Prostate gland (tissue), 2 donors: ENCODE results near the gene BRD3OS.
"Not testable (repeated sequence)": the region's sequence is repeated elsewhere in the genome, so short reads cannot be mapped to it uniquely, and the experiment has no call there.

Experiments
- CTCF ChIP-seq, 4 experiments: fragments of 200-600 bp in 2 of 4; fragments of 450-650 bp in 2 of 4; sonication (generic) in 2 of 4; IDR thresholded peaks; 1 replicate in 3 of 4; 2 replicates in 1 of 4; pipeline ENCODE4 v1.5.1; 2016 to 2019; ENCODE audit warnings: antibody characterized with exemption in 4 of 4, mild to moderate bottlenecking in 2 of 4, moderate library complexity in 2 of 4
- POLR2A ChIP-seq: fragments of 450-650 bp; IDR thresholded peaks from one replicate; pipeline ENCODE4 v1.6.1; 2016; ENCODE audit warnings: antibody characterized with exemption, mild to moderate bottlenecking

- TF ChIP-seq CTCF (IDR thresholded peaks at IDR 0.05); POLR2A: not testable (repeated sequence)
Observed at GRCh38 chr9:134072683-134073082, 47.4 kb downstream of the BRD3OS start.
